ENCODE data around the gene GRID1.
"Not testable (repeated sequence)": the region's sequence is repeated elsewhere in the genome, so short reads cannot be mapped to it uniquely, and the experiment has no call there.

GRID1 gene

DNA sequence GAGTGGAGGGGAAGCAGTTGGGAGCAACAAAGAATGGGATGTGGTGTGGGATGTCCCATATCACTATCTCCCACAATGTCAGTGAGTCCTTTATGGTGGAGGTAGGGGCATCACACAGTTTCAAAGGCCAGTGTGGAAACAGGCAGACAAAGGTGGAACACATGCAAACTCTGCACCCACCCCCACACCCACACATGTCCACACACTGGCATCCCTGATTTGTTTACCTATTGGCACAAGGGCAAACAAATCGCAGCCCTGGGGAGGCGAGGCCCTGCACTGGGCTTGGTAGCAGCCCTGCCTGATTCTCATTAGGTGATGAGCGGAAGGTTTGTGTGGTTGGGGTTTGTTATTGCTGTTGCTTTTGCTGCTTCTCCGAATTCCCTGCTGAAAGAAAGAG lies 243.3 kb downstream of the GRID1 start:
- DNase-seq: no peak

DNA sequence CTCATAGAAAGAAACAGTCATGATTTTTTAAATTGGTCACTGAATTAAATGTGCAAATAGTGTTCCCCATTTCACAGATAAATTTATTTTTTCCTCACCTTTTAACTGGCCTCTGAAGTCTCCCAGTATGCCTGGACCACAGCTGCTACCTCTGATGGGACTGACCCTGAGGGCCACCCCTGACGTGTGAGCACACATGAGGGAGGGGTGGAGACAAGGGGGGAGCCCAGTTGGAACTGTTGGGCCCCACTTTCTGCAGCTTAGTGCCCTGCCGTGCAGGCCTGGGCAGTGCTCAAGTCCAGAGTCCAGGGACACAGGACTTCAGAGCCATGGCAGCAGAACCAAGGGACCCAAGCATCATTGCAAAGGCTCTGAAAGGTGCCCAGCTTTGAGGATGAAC lies 243.9 kb downstream of the GRID1 start:
- no peak for DNase-seq

DNA sequence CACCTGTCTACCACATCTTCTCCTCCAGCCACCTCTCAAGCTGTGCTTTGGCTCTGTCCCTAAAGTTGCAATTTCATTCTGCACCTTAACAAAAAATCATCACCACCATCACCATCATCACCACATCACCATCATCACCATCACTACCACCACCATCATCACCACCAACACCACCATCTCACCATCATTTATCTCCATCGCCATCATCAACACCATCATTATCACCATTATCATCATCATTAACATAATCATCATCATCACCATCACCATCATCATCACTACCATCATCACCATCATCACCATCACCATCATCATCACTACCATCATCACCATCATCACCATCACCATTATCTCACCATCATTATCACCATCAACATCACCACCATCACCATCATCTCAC lies 245.4 kb downstream of the GRID1 start:
- DNase-seq: no peak

DNA sequence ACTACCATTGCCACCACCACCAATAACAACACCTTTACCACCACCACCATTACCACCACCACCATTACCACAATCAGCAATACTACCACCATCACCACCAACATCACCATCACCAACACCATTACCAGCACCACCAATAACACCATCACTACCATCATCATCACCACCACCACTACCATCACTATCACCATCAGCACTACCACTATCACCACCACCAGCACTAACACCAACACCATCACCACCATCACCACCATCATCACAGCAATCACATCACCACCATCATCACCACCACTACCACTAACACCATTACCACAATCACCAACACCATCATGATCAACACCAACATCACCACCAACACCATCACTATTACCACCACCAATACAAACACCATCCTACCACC lies 249.5 kb downstream of the GRID1 start:
- no peak for DNase-seq

DNA sequence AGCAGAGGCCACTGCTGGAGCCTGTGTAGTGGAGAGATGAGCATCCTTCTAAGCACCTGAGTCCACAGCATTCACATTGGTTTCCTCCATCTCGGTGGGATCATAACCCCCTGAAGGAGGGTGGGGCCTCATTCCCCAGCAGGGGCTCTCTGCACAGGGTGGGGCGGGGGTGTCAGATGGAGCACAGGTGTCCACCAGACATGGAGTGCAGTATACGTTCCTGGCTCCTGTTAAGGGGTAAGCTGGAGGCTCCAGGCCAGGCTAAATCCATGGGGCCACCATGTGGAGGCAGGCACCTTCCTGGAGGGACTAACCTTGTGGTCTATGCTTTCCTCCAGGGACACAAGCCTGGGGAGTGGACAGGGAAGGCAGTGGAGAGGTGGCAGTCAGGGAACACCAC lies 252.6 kb downstream of the GRID1 start:
- DNase-seq: no peak

DNA sequence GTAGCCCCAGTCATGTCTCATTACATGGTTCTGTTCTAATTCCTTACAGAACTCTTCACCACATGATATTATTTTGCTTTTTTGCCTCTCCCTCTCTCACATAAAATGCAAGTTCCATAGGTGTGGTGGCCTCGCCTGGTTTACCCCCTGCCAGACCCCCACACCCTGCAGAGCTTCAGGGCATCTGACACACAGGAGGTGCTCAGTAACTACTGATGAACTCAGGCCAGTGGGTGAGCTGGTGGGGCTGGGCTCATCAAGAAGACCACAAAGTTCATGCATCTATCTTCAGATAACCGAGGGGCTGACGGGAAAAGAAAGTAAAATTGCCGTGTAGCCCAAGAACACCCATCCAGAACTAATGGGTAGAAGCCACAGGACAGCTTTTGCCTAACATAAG lies 253.1 kb downstream of the GRID1 start:
- no peak for DNase-seq

DNA sequence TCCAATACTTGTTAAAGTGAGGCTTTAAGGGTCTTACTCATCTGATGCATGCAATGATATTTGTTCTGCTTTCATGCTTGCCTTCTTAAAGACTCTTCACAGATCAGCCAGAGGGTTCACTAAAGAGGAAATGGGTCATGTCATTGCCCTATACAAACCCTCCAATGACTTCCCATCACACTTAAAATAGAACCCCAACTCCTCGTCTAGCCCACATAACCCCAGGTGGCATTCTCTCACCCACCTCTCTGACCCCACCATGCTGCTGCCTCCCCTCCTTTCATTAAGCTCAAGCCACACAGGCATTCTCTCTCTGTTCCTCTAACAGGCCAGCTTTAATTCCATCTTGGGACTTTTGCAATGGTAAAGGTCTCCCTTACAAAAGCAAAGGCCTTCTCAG lies 253.6 kb downstream of the GRID1 start:
- no peak for DNase-seq

DNA sequence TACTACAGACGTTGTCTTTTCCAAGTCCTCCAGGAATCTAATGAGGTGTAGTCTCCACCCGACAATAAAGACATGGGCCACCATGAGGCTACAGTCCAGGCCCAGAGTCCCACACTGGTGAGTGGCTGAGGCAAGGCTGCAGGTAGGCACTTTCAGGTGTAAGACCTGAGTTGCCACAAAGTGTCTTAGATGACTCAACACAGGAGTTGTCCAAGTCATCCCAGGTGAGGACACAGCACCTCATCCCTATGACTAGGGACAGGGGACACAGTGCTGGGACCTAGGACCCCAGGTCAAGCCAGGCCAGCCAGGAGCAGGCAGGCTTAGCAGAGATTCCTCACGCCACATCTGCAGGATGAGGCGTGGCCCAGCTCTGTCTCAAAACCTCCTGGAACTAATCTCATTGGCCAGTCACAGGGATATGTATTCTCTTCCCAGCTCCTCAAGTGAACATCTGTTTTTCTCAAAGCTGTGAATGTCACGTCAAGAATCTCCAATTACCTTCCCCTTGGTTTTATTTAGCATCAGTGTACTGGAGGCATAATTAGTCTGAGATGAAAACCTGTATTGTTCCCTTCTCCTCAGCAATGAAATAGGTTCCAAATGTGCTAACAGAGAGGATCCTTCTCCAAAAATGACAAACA lies 254.6 kb downstream of the GRID1 start:
- DNase-seq: no peak

DNA sequence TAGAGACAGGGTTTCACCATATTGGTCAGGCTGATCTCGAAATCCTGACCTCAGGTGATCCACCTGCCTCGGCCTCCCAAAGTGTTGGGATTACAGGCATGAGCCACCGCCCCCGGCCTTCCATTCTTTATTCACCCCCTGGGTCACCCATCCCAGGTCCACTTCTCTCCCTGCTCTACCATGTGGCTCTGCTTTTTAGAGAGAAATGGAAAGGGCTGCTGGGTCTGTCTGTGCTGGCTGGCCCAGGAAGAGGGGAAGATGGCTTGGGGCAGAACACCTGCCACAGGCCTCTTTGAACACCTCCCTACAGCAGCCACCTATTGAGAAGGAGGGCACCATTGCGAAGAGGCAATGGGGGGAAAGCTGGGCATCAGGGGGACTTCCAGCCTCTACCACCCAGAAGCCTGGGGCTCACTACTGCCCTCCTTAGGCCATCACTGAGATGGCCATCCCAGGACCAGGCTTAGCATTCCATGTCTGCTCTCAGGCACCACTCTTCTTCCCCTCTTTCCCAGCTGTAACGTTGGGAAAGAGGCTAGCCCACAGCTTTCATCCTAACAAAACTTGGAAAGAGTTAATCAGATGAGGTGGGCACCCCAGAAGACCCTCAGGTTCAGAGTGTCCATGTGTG lies 256.3 kb downstream of the GRID1 start:
- no peak for DNase-seq

DNA sequence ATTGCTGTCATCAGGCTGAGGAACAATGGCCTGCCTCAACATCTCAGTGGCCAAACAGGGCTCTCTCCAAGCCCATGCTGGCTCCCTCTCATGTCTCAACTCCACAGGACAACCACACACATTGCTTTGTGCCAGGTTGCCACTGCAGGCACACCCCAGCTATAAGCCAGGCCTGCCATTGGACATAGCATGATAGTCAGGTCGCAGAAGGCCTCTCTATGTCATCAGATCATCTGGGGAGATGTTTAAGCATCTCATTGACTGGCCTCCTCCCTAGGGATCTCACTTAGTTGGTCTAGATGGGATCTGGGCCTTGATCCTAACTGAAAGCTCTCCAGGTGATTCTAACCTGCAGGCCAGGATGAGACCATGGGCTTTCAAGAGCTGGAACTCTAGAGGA lies 257.2 kb downstream of the GRID1 start:
- DNase-seq: no peak

DNA sequence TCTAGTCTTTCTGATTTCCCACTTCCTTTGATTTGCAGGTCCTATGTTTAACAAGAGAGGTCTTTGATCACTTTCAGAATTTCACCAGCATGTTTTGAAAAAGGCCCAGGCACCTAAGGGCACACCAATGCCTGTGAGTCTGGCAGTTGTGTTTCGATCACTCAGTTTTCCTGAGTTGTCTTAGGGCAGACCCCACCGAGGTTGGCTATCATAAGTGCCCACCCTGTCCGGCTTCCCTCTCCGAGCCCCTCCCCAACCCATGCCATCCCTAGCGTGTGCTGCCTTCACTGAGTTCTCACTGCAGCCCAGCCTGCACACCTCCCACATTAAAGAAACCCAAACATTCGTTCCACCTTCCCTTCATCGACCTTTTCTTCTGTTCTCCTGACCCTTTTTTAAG lies 257.9 kb downstream of the GRID1 start:
- no peak for DNase-seq

DNA sequence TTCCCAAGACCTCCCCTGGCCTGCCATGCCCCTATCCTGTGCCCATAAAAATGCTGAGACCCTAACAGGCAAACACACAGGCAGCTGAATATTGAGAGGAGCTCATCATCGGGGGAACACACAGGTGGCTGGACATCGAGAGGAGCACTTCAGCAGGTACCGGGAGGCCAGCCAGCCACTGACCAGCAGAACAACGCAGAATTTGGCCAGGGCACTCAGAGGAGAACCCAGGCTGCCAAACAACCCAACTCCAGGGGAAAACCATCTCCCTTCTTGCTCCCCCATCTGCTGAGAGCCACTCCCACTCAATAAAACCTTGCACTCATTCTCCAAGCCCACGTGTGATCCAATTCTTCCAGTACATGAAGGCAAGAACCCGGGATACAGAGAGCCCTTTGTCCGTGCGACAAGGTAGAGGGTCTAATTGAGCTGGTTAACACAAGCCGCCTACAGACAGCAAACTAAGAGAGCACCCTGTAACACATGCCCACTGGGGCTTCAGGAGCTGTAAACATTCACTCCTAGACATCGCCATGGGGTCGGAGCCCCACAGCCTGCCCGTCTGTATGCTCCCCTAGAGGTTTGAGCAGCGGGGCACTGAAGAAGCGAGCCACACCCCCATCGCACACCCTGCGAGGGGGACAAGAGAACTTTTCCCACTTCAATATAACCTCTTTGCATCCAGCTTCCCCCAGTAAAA lies 258.8 kb downstream of the GRID1 start:
- not testable (repeated sequence) for DNase-seq

DNA sequence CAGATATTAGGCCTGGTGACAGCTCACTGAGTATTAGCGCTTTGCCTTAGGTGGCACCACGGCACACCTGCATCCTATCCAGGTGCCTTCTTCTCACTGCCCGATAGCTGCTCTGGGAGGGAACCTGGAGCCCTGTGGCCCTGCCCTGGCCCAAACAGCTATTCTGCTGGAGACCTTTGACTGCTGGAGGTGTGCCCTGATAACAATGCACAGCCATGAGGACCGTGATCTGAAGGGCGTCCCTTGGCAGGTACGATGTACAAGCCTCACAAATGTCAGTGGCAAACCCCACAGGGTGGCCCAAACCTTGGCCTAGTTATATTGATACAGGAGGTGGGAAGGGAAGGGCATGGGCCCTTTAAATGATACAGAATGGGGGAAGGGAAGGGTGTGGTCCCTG lies 259.5 kb downstream of the GRID1 start:
- DNase-seq: no peak

DNA sequence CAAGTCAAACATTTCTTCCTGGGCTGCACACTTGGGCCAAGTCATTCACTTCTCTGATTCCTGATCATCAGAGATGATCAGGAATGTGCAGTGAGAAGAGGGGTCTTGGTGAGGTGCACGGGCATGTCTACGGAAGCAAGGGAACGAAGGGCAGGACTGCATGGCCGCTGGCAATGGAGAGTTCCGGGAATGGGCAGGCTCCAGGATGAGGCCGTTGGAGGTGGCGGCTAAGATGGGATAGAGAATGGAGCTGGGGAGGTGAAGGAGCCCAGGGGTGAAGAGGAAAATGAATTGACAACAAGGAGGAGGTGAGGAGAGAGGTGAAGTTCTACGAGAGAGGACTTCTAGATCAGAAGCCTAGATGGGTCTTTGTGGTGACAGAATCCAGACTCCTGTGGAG lies 260.0 kb downstream of the GRID1 start:
- DNase-seq: no peak

DNA sequence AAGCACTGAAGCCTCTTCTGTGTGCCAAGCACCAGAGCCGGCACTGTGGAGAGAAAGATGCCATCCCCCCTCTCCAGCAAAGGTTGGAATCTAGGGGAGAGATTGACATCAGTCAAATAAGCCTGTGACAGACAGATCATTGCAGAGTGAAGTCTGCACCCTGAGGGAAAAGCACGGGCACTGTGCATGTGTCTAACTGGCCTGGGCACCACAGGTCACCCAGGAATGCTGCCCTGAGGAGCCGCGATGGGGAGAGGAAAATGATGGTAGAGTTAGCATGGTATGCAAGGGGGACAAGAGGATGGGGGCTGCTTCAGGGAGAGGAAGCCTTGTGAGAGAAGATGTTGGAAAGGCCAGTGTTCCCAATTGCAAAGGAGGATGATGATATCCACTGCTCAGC lies 261.0 kb downstream of the GRID1 start:
- no peak for DNase-seq

DNA sequence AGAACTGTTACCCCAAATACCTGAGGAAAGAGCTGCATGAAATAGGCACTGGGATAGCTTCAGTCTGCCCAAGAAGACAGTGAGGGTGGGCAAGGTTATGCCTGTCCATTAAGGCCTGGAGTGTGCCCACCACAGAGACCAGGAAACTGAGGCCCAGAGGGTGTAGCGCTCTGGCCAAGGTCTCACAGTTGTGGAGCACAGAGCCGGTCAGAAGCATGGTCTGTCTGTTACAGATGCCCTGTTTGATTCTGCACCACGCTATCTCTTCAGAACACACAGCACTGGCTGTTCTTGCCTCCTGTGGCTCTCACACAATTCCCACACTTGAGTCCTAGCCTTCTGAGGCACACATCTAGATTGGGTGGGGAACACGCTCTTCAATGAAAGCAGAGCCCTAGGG lies 261.4 kb downstream of the GRID1 start:
- no peak for DNase-seq

DNA sequence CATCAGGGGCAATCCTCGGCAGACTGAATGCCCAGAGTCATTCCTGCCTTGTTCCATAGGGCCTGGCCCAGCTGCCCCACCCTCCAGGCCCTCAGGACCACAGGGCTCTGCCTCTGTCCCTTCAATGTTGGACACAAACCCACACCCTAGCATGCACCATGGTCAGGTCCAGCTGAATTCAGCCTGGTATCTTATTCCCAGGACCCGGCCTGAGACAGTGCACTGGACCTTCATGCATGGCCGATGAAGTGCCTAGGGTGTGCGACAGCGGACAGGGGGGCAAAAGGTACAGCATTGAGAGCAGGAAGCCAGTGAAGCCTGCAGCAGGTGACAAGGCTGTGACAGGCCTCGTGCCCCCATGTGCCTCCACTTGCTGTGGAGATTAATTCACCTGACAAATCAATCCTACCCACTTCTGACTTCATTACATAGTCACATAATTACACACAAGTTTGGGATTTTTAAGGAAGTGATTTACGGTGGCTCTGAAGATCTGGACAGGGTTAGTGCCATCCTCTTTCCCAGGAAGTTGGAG lies 261.9 kb downstream of the GRID1 start:
- DNase-seq: no peak

DNA sequence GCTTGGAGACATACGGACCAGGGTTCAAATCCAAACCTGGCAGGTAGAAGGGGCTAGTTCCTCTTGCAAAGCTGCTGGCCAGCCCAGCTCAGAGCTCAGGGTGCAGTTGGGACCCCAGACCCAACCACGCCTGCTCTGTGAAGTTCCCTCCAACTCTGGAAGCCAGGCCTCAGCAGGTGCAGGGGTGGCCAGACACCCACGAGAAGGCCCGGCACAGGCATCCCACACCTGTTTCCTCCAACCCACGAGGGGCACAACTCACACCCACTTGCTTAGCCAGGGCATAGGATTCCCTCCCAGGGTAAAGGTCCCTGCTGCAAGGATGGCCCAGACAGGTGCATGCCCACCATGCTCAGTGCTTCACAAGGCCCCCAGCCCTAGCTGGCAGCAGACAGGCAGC lies 262.4 kb downstream of the GRID1 start:
- DNase-seq: no peak

DNA sequence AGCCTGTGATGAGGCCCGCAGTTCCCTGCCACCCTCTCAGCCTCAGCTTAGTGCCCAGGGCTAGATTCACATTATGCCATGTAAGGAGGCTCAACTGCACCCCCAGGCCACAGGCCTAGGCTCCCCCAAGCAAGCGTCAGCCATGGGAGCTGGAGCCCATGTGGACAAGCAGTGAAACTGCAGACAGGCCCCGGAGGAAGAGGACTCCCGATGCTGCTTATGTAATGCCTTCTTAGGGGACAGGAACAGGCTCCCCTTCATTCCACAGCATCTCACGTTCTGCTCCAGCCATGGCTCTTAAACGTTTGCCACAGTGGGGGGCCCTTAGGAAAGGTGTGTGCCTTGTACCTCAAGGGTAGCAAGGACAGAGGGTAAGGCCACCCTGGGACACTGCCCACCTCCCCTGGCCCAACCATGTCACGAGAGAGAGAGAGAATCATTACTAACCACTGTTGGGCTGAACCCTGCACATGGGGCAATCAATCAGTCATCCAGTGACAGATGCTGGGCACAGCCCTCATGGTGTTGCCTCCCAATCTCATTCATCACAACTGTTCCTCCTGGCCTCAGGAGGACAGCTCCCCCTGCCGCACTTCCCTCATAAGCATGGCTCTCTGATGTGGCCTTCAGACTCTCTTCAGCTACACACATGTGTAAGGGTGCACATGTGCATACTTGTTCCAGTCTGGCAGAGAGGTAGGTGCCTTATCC lies 263.0 kb downstream of the GRID1 start:
- no peak for DNase-seq

DNA sequence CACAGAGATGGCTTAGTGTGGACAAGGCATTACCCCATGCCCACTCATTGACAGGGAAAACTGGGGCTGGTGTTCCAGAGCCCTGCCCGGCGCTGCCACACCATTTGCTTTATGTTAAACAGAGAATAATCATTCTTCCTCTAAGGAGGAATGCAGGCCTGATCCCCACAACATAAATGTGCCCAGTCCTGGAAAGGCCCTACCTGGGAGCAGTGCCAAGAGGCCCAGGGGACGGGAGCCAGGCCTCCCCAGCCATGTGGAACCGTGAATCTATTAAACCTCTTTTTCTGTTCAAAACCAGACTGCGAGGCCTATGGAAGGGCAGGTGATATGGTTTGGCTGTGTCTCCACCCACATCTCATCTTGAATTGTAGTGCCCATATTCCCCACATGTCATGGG lies 264.1 kb downstream of the GRID1 start:
- no peak for DNase-seq

DNA sequence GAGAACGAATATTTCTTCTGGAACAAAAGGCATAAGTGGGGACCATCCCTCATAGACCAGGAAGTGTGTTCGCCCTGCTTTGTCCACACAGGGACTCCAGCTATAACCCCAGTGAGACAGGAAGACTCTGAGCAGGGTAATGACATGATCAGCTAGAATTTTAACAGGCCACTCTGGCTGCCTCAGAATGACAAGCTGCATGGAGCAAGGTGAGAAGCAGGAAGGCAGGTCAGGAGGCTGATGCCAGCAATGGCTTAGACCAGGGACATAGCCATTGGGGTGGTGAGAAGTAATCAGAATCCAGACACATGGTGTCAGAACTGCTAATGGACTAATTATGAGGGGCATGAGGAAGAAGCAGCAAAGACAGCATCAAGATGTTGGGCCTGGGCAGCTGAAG lies 264.6 kb downstream of the GRID1 start:
- DNase-seq: no peak

DNA sequence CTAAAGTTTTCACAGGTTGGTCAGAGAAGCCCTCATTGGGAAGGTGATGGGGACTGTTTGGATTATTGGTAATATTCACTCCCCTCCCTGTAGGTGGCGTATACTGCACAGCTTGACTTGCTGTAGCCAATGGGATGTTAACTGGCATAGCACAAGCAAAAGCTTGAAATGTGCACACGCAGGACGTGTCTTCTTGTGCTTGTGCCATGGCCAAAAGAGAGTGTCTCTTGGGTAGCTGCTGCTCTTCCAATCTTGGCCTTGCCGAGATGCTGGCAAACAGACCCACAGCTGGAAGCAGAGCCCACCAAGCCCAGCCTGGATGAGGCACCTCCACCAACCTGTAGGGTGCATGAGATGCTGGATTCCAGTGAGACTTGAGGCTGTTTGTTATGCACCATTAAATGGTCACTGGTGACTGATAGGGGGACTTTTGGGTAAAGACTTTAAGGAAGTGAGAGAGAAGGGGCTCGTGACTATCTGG lies 266.0 kb downstream of the GRID1 start:
- no peak for DNase-seq

DNA sequence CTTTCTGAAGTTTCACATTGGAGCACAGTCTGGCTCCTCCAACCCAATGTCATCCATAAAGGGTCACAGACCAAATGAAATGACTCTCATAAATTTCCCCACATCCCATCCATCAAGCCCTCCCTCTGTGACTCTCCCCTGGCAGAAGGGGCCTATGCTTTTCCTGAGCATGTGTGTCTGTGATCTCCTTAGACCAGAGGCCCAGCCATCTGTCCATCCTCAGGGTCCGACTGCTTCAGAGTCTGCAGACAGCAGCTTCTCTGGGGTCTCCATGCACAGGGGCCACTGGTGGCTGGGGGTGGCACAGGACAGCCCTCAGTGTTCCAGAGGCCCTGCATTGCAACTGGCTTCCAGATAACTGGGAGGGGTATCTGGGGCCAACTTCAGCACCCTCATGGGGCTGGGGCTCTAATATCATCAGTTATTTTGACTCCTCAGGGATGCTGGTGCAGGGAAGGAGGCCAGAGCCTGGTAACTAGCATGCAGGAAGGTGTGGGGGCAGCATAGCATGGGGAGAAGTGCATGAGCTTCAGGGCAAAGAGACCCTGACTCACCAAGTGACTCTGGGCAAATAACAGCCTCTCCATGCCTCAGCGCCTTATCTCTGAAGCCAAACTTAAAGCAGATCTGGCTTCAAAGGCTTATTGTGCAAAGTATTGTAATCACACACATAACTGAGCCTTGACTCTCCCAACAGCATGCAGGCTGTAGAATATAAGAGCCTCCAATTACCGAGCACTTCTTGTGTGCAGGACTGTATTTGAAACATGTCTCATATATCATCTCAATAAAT lies 266.9 kb downstream of the GRID1 start:
- DNase-seq: no peak
